ENCODE results near the gene COL18A1. TPM values are rescaled to one million over a fixed set of nuclear protein-coding genes. Genes with fewer than 3 reads are reported as not detected.
A peak's percentile ranks its signal among the peaks of the same experiment; 100 is the strongest.

The COL18A1 gene
- total RNA-seq, 1 experiment from 2014 or later = 676 TPM

GRCh38 chr21:45472445-45473365, 67.7 kb downstream of the COL18A1 start:
- ATAC-seq = no peak
- Histone ChIP-seq H3K4me1 (ENCODE audit: control insufficient read depth, insufficient read depth, low read length) (peaks cover 40% of the 10 kb centered on the region), H3K9me3 (ENCODE audit: control insufficient read depth, insufficient read depth, low read depth, low read length) (no peaks in the 10 kb centered on the region), H3K27ac (ENCODE audit: low read length) (peak overlapping the region; percentile 7; the same call in 1 of the 2 replicates), H3K27me3 (ENCODE audit: control insufficient read depth, insufficient read depth, low read length) (no peaks in the 10 kb centered on the region), H3K36me3 (ENCODE audit: control insufficient read depth, insufficient read depth, low read length) (peaks cover 3% of the 10 kb centered on the region), H3K4me3 (ENCODE audit: low read depth in 2 of 2, low read length in 2 of 2) (no peak overlapping the region)
- CTCF ChIA-PET = no interaction called here
- POLR2A ChIA-PET = no interaction called here
- BruUV-seq (replicated peaks) = no TSS peak
- intact Hi-C loops (cut with micrococcal nuclease; ENCODE audit: unreplicated experiment) (no loop called here), in situ Hi-C loops (cut with HindIII; ENCODE audit: low pct_unique_long_range_greater_than_20kb, low sequenced_read_pairs) (no loop called here)
- no peak for DNase-seq (ENCODE audit: low read depth, low spot score)
- TF ChIP-seq TCF7L2 (IDR thresholded peaks at IDR 0.05; ENCODE audit: low read depth, low read length) (no peak), POLR2AphosphoS5 (IDR thresholded peaks at IDR 0.05; ENCODE audit: low read depth, low read length) (no peak), SIN3A (IDR thresholded peaks at IDR 0.05; ENCODE audit: borderline replicate concordance, insufficient read depth, low read depth, low read length) (no peak)
- TF ChIP-seq, protein P1, sequence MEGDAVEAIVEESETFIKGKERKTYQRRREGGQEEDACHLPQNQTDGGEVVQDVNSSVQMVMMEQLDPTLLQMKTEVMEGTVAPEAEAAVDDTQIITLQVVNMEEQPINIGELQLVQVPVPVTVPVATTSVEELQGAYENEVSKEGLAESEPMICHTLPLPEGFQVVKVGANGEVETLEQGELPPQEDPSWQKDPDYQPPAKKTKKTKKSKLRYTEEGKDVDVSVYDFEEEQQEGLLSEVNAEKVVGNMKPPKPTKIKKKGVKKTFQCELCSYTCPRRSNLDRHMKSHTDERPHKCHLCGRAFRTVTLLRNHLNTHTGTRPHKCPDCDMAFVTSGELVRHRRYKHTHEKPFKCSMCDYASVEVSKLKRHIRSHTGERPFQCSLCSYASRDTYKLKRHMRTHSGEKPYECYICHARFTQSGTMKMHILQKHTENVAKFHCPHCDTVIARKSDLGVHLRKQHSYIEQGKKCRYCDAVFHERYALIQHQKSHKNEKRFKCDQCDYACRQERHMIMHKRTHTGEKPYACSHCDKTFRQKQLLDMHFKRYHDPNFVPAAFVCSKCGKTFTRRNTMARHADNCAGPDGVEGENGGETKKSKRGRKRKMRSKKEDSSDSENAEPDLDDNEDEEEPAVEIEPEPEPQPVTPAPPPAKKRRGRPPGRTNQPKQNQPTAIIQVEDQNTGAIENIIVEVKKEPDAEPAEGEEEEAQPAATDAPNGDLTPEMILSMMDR (IDR thresholded peaks at IDR 0.05) = no peak
- TF ChIP-seq, protein P2, sequence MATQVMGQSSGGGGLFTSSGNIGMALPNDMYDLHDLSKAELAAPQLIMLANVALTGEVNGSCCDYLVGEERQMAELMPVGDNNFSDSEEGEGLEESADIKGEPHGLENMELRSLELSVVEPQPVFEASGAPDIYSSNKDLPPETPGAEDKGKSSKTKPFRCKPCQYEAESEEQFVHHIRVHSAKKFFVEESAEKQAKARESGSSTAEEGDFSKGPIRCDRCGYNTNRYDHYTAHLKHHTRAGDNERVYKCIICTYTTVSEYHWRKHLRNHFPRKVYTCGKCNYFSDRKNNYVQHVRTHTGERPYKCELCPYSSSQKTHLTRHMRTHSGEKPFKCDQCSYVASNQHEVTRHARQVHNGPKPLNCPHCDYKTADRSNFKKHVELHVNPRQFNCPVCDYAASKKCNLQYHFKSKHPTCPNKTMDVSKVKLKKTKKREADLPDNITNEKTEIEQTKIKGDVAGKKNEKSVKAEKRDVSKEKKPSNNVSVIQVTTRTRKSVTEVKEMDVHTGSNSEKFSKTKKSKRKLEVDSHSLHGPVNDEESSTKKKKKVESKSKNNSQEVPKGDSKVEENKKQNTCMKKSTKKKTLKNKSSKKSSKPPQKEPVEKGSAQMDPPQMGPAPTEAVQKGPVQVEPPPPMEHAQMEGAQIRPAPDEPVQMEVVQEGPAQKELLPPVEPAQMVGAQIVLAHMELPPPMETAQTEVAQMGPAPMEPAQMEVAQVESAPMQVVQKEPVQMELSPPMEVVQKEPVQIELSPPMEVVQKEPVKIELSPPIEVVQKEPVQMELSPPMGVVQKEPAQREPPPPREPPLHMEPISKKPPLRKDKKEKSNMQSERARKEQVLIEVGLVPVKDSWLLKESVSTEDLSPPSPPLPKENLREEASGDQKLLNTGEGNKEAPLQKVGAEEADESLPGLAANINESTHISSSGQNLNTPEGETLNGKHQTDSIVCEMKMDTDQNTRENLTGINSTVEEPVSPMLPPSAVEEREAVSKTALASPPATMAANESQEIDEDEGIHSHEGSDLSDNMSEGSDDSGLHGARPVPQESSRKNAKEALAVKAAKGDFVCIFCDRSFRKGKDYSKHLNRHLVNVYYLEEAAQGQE (IDR thresholded peaks at IDR 0.05; ENCODE audit: insufficient read depth in 1 of 2, low read depth in 2 of 2, low read length in 1 of 2) = no peak

- H3K4me1 ChIP-seq (ENCODE audit: control insufficient read depth, insufficient read depth, low read length) = peaks cover 31% of the 10 kb centered on the region
- DNase-seq (ENCODE audit: low read depth, low spot score) (no peak), ATAC-seq (no peak)
- in situ Hi-C loops (cut with HindIII; ENCODE audit: low pct_unique_long_range_greater_than_20kb, low sequenced_read_pairs) (no loop called here), intact Hi-C loops (cut with micrococcal nuclease; ENCODE audit: unreplicated experiment) (no loop called here)
- no peak overlapping the region for H3K4me3 ChIP-seq (ENCODE audit: low read depth in 2 of 2, low read length in 2 of 2)
- BruUV-seq (replicated peaks) = no TSS peak
- ChIA-PET POLR2A (no interaction called here), CTCF (no interaction called here)
- H3K27ac ChIP-seq (ENCODE audit: low read length) = peak overlapping the region; percentile 10; the same call in 1 of the 2 replicates
- H3K36me3 ChIP-seq (ENCODE audit: control insufficient read depth, insufficient read depth, low read length) = peaks cover 3% of the 10 kb centered on the region
- TF ChIP-seq, protein P2 (IDR thresholded peaks at IDR 0.05; ENCODE audit: insufficient read depth in 1 of 2, low read depth in 2 of 2, low read length in 1 of 2) = no peak
- no peak for TF ChIP-seq TCF7L2 (IDR thresholded peaks at IDR 0.05; ENCODE audit: low read depth, low read length)
- TF ChIP-seq, protein P1 (IDR thresholded peaks at IDR 0.05) = no peak
- no peak for TF ChIP-seq SIN3A (IDR thresholded peaks at IDR 0.05; ENCODE audit: borderline replicate concordance, insufficient read depth, low read depth, low read length)
- no peak for TF ChIP-seq POLR2AphosphoS5 (IDR thresholded peaks at IDR 0.05; ENCODE audit: low read depth, low read length)
- no peaks in the 10 kb centered on the region for H3K9me3 ChIP-seq (ENCODE audit: control insufficient read depth, insufficient read depth, low read depth, low read length)
- no peaks in the 10 kb centered on the region for H3K27me3 ChIP-seq (ENCODE audit: control insufficient read depth, insufficient read depth, low read length)
These were observed 68.7 kb downstream of the COL18A1 start for GRCh38 chr21:45473496-45474322.

Data from Panc1 (cell line).